Ascending aorta (tissue), 2 donors: ENCODE measurements around the gene ANGEL1. TPM values are rescaled to one million over a fixed set of nuclear protein-coding genes. Genes with fewer than 3 reads are reported as not detected.

Source experiments
- DNase-seq, 2 donors: peaks; one replicate each; pipeline ENCODE4 v3.0.0-alpha.2; 2019; ENCODE audit warnings: low spot score in 2 of 2
- H3K27ac ChIP-seq, 2 donors: fragments of 200-600 bp; sonication (generic); one replicate each; pipeline ENCODE4 v1.5.1; 2016 to 2017; ENCODE audit warnings: mild to moderate bottlenecking in 1 of 2
- H3K27me3 ChIP-seq: fragments of 200-600 bp; sonication (generic); one replicate; pipeline ENCODE4 v1.5.1; 2017
- H3K36me3 ChIP-seq, 2 donors: fragments of 200-600 bp; sonication (generic); one replicate each; pipeline ENCODE4 v1.5.1; 2016
- H3K4me1 ChIP-seq, 2 donors: fragments of 200-600 bp; sonication (generic); one replicate each; pipeline ENCODE4 v1.5.1; 2016 to 2017; ENCODE audit warnings: mild to moderate bottlenecking in 1 of 2
- H3K4me3 ChIP-seq, 2 donors: fragments of 200-600 bp; sonication (generic); one replicate each; pipeline ENCODE4 v1.5.1; 2016 to 2017; ENCODE audit warnings: mild to moderate bottlenecking in 1 of 2
- H3K9me3 ChIP-seq, 2 donors: fragments of 200-600 bp; sonication (generic); one replicate each; pipeline ENCODE4 v1.5.1; 2016
- CTCF ChIP-seq, 3 experiments: fragments of 200-600 bp in 2 of 3; fragments of 450-650 bp in 1 of 3; sonication (generic) in 2 of 3; IDR thresholded peaks; one replicate each; pipeline ENCODE4 v1.5.1; 2016 to 2019; ENCODE audit warnings: antibody characterized with exemption in 3 of 3, mild to moderate bottlenecking in 1 of 3, moderate library complexity in 1 of 3
- intact Hi-C: fragments of 100-400 bp; cut with DNase I; formaldehyde crosslinking; loops from one replicate; pipeline ENCODE4 v1.15.1; 2023
- total RNA-seq: library from RNA; depleted of rRNA; stranded (reverse); fragments of >200 nt; gene quantifications from one replicate; pipeline ENCODE4 v1.1.0, GENCODE V29; 2016

The ANGEL1 gene
- total RNA-seq, 1 donor from 2014 or later = 15.5 TPM

- DNase-seq = no peak
- Histone ChIP-seq H3K4me1 (no peaks in the 10 kb centered on the region), H3K27me3 (no peaks in the 10 kb centered on the region), H3K36me3 (no peaks in the 10 kb centered on the region), H3K4me3 (no peak overlapping the region), H3K27ac (no peak overlapping the region), H3K9me3 (no peaks in the 10 kb centered on the region)
- no peak for TF ChIP-seq CTCF (IDR thresholded peaks at IDR 0.05)
- intact Hi-C loops = no loop called here
Observed at GRCh38 chr14:76754586-76754985, 58.1 kb downstream of the ANGEL1 start.

- intact Hi-C loops = no loop called here
- TF ChIP-seq CTCF (IDR thresholded peaks at IDR 0.05) = no peak
- no peaks in the 10 kb centered on the region for H3K9me3 ChIP-seq
- no peak overlapping the region for H3K27ac ChIP-seq
- no peak for DNase-seq
- H3K4me3 ChIP-seq = no peak overlapping the region
- H3K27me3 ChIP-seq = no peaks in the 10 kb centered on the region
- no peaks in the 10 kb centered on the region for H3K36me3 ChIP-seq
- no peaks in the 10 kb centered on the region for H3K4me1 ChIP-seq
Observed at GRCh38 chr14:76753541-76754198, 59.0 kb downstream of the ANGEL1 start.

GRCh38 chr14:76752744-76753143 lies 59.9 kb downstream of the ANGEL1 start:
- Histone ChIP-seq H3K4me1 (no peaks in the 10 kb centered on the region), H3K27ac (no peak overlapping the region), H3K4me3 (no peak overlapping the region), H3K27me3 (no peaks in the 10 kb centered on the region), H3K36me3 (no peaks in the 10 kb centered on the region), H3K9me3 (no peaks in the 10 kb centered on the region)
- DNase-seq = no peak
- intact Hi-C loops = no loop called here
- TF ChIP-seq CTCF (IDR thresholded peaks at IDR 0.05) = no peak

- TF ChIP-seq CTCF (IDR thresholded peaks at IDR 0.05) = no peak
- Histone ChIP-seq H3K4me3 (no peak overlapping the region), H3K27me3 (no peaks in the 10 kb centered on the region), H3K36me3 (no peaks in the 10 kb centered on the region), H3K4me1 (no peaks in the 10 kb centered on the region), H3K27ac (no peak overlapping the region), H3K9me3 (peaks cover 23 to 24% of the 10 kb centered on the region in 2 donors)
- no peak for DNase-seq
- intact Hi-C loops = no loop called here
Observed at GRCh38 chr14:76742966-76743365, 69.7 kb downstream of the ANGEL1 start.

GRCh38 chr14:76742185-76742584 lies 70.5 kb downstream of the ANGEL1 start:
- no peak for TF ChIP-seq CTCF (IDR thresholded peaks at IDR 0.05)
- H3K4me1 ChIP-seq = no peaks in the 10 kb centered on the region
- DNase-seq = no peak
- no peaks in the 10 kb centered on the region for H3K36me3 ChIP-seq
- H3K4me3 ChIP-seq = no peak overlapping the region
- no peak overlapping the region for H3K27ac ChIP-seq
- H3K9me3 ChIP-seq = peaks cover 23 to 24% of the 10 kb centered on the region in 2 donors
- intact Hi-C loops = no loop called here
- H3K27me3 ChIP-seq = no peaks in the 10 kb centered on the region

GRCh38 chr14:76741074-76741473 lies 71.6 kb downstream of the ANGEL1 start:
- Histone ChIP-seq H3K9me3 (peaks cover 23 to 28% of the 10 kb centered on the region in 2 donors), H3K27me3 (no peaks in the 10 kb centered on the region), H3K36me3 (no peaks in the 10 kb centered on the region), H3K4me3 (no peak overlapping the region), H3K27ac (no peak overlapping the region), H3K4me1 (no peaks in the 10 kb centered on the region)
- intact Hi-C loops = no loop called here
- no peak for TF ChIP-seq CTCF (IDR thresholded peaks at IDR 0.05)
- DNase-seq = no peak
